ENCODE results near the gene ASB13.

DNA sequence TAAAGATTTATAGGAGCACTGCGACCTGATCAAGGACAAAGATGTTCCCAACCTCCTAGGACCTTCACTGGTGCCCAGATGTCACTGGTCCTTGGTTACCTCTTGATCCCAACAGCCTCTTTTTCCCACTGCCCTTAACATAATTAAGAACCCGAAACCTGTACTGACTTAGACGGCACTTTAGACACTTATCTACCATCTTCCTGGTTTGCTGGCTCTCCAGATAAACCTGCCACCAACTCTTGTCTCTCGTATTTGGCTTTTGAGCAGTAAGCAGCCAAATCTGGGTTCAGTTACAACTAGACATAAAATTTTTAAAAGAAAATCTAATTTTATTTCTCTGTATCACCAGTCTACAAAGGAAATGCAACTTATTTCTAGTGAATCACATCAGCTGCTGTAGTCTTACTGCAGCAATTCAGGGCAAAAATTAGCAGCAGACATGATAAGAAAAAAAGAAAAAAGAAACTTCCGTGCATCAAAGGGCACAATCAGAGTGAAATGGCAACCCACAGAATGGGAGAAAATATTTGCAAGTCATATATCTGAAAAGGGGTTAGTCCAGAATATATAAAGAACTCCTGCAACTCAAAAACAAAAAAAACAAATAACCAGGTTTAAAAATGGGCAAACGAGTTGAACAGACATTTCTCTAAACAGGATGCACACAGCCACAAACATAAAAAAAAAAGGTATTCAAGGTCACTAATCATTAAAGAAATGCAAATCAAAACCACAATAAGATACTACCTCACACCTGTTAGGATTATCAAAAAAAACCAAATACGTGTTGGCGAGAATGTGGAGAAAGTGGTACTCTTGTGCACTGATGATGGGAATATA is 9.4 kb downstream of the ASB13 start:
- TF ChIP-seq CTCF (IDR thresholded peaks at IDR 0.05; ENCODE audit: low read depth, low read length) = no peak
- no peak for TF ChIP-seq MYC (IDR thresholded peaks at IDR 0.05; ENCODE audit: low read depth, low read length)
- no peak for TF ChIP-seq POLR2A (IDR thresholded peaks at IDR 0.05; ENCODE audit: extremely low read depth, insufficient read length)
- no peak for TF ChIP-seq MAX (IDR thresholded peaks at IDR 0.05; ENCODE audit: low read depth, low read length)

All from NB4 (cell line).